OCI-LY1 (cell line): Measurements from ENCODE around the gene APPBP2.

Experiments used
- H2AFZ ChIP-seq: fragments of 200-600 bp; sonication (generic), shearing (Covaris generic); 2 replicates; pipeline ENCODE4 v1.6.0; 2014; ENCODE audit warnings: antibody characterized with exemption, mild to moderate bottlenecking, low read length
- H3F3A ChIP-seq: fragments of 200-600 bp; sonication (generic), shearing (Covaris generic); 2 replicates; pipeline ENCODE4 v1.6.0; 2014; ENCODE audit warnings: mild to moderate bottlenecking, antibody characterized with exemption, low read length, moderate library complexity; ENCODE audit not compliant: insufficient read depth
- H3K27ac ChIP-seq: fragments of 200-600 bp; sonication (generic); 2 replicates; pipeline ENCODE4 v1.5.1; 2014; ENCODE audit warnings: low read length, mixed run types, mild to moderate bottlenecking, low read depth; ENCODE audit not compliant: poor library complexity, severe bottlenecking
- H3K27me3 ChIP-seq: fragments of 200-600 bp; sonication (generic); 2 replicates; pipeline ENCODE4 v1.6.0; 2014; ENCODE audit warnings: antibody characterized with exemption, mild to moderate bottlenecking, low read length, moderate library complexity; ENCODE audit not compliant: insufficient read depth
- H3K36me3 ChIP-seq: fragments of 200-600 bp; sonication (generic); 2 replicates; pipeline ENCODE4 v1.6.1; 2014; ENCODE audit warnings: mild to moderate bottlenecking, antibody characterized with exemption, low read length, moderate library complexity, mixed read lengths; ENCODE audit not compliant: insufficient read depth
- H3K4me1 ChIP-seq: fragments of 200-600 bp; sonication (generic); 2 replicates; pipeline ENCODE4 v1.5.1; 2014; ENCODE audit warnings: mild to moderate bottlenecking, low read length, moderate library complexity; ENCODE audit not compliant: insufficient read depth, severe bottlenecking
- H3K4me2 ChIP-seq: fragments of 200-600 bp; sonication (generic), shearing (Covaris generic); 2 replicates; pipeline ENCODE4 v1.6.1; 2014; ENCODE audit warnings: low read length
- H3K4me3 ChIP-seq: fragments of 200-600 bp; sonication (generic); 2 replicates; pipeline ENCODE4 v1.5.1; 2014; ENCODE audit warnings: low read length, low read depth, mild to moderate bottlenecking, mixed read lengths; ENCODE audit not compliant: poor library complexity, severe bottlenecking
- H3K79me2 ChIP-seq: fragments of 200-600 bp; shearing (Covaris generic); 2 replicates; pipeline ENCODE4 v1.6.1; 2016; ENCODE audit warnings: mixed run types, low read length, mixed read lengths; ENCODE audit not compliant: insufficient read depth
- H3K9ac ChIP-seq: fragments of 200-600 bp; sonication (generic), shearing (Covaris generic); 2 replicates; pipeline ENCODE4 v1.6.1; 2014; ENCODE audit warnings: mild to moderate bottlenecking, low read length, mixed read lengths
- H3K9me2 ChIP-seq: fragments of 200-600 bp; sonication (generic), shearing (Covaris generic); 2 replicates; pipeline ENCODE4 v1.6.1; 2014; ENCODE audit warnings: low read depth, mild to moderate bottlenecking, low read length, mixed read lengths
- H3K9me3 ChIP-seq: fragments of 200-600 bp; shearing (Covaris generic); 2 replicates; pipeline ENCODE4 v1.6.1; 2014; ENCODE audit warnings: low read length, mixed read lengths
- H4K20me1 ChIP-seq: fragments of 200-600 bp; sonication (generic), shearing (Covaris generic); 2 replicates; pipeline ENCODE4 v1.6.0; 2016; ENCODE audit warnings: mild to moderate bottlenecking, low read length; ENCODE audit not compliant: insufficient read depth
- CTCF ChIP-seq: fragments of 200-600 bp; sonication (generic), shearing (Covaris generic); IDR thresholded peaks from 2 replicates; pipeline ENCODE4 v1.5.1; 2017; ENCODE audit warnings: mild to moderate bottlenecking, antibody characterized with exemption, low read length, moderate library complexity, mixed read lengths
- EZH2 ChIP-seq: fragments of 200-600 bp; sonication (generic), shearing (Covaris generic); IDR thresholded peaks from 2 replicates; pipeline ENCODE4 v1.8.0; 2017; ENCODE audit warnings: borderline replicate concordance, mixed run types, mild to moderate bottlenecking, antibody characterized with exemption, low read length, moderate library complexity, mixed read lengths

The APPBP2 gene

GRCh38 chr17:60472449-60472848, 53.6 kb downstream of the APPBP2 start:
- Histone ChIP-seq H3K9me3 (peaks cover 11% of the 10 kb centered on the region; the same call in 1 of the 2 replicates), H4K20me1 (no peaks in the 10 kb centered on the region), H3K4me1 (peaks cover 9% of the 10 kb centered on the region), H3F3A (no peaks in the 10 kb centered on the region), H2AFZ (no peak overlapping the region), H3K79me2 (no peaks in the 10 kb centered on the region), H3K4me3 (no peak overlapping the region), H3K4me2 (no peak overlapping the region), H3K9me2 (no peaks in the 10 kb centered on the region), H3K9ac (no peak overlapping the region), H3K27ac (no peak overlapping the region), H3K36me3 (peaks cover 40% of the 10 kb centered on the region), H3K27me3 (no peaks in the 10 kb centered on the region)
- TF ChIP-seq EZH2 (no peak), CTCF (no peak)

- Histone ChIP-seq H3K27me3 (no peaks in the 10 kb centered on the region), H4K20me1 (no peaks in the 10 kb centered on the region)
- TF ChIP-seq CTCF (no peak), EZH2 (no peak)
Observed at GRCh38 chr17:60471451-60471850, 54.6 kb downstream of the APPBP2 start.

GRCh38 chr17:60468371-60468770, 57.7 kb downstream of the APPBP2 start:
- Histone ChIP-seq H3K4me3 (no peak overlapping the region), H3K27ac (no peak overlapping the region), H3K9me2 (no peaks in the 10 kb centered on the region), H3K36me3 (peaks cover 61% of the 10 kb centered on the region), H2AFZ (no peak overlapping the region), H3K27me3 (no peaks in the 10 kb centered on the region), H4K20me1 (no peaks in the 10 kb centered on the region), H3K79me2 (no peaks in the 10 kb centered on the region), H3K9ac (no peak overlapping the region), H3K9me3 (peaks cover 11% of the 10 kb centered on the region; the same call in 1 of the 2 replicates), H3K4me1 (peaks cover 9% of the 10 kb centered on the region), H3F3A (no peaks in the 10 kb centered on the region), H3K4me2 (no peak overlapping the region)
- no peak for TF ChIP-seq CTCF
- no peak for TF ChIP-seq EZH2

More at GRCh38 chr17:60471451-60471850, 54.6 kb downstream of the APPBP2 start:
- H3K36me3 ChIP-seq = peaks cover 40% of the 10 kb centered on the region
- peaks cover 11% of the 10 kb centered on the region; the same call in 1 of the 2 replicates for H3K9me3 ChIP-seq
- no peak overlapping the region for H3K4me3 ChIP-seq
- no peaks in the 10 kb centered on the region for H3F3A ChIP-seq
- no peak overlapping the region for H3K9ac ChIP-seq
- H3K9me2 ChIP-seq = no peaks in the 10 kb centered on the region
- H2AFZ ChIP-seq = no peak overlapping the region
- H3K4me1 ChIP-seq = peaks cover 9% of the 10 kb centered on the region
- no peaks in the 10 kb centered on the region for H3K79me2 ChIP-seq
- no peak overlapping the region for H3K27ac ChIP-seq
- H3K4me2 ChIP-seq = no peak overlapping the region
